Prostate gland (tissue), 2 donors: ENCODE data around the gene KCNG2.

Experiments used
- CTCF ChIP-seq, 4 experiments: fragments of 200-600 bp in 2 of 4; fragments of 450-650 bp in 2 of 4; sonication (generic) in 2 of 4; IDR thresholded peaks; 1 replicate in 3 of 4; 2 replicates in 1 of 4; pipeline ENCODE4 v1.5.1; 2016 to 2019; ENCODE audit warnings: antibody characterized with exemption in 4 of 4, mild to moderate bottlenecking in 2 of 4, moderate library complexity in 2 of 4
- POLR2A ChIP-seq: fragments of 450-650 bp; IDR thresholded peaks from one replicate; pipeline ENCODE4 v1.6.1; 2016; ENCODE audit warnings: antibody characterized with exemption, mild to moderate bottlenecking
- POLR2AphosphoS5 ChIP-seq: sonication (generic); formaldehyde crosslinking; IDR thresholded peaks from one replicate; pipeline ENCODE4 v1.6.1; 2017; ENCODE audit warnings: antibody characterized with exemption

- TF ChIP-seq POLR2A: no peak
- no peak for TF ChIP-seq CTCF (IDR thresholded peaks at IDR 0.05)
- no peak for TF ChIP-seq POLR2AphosphoS5
Measured at GRCh38 chr18:79915161-79916127, 117.7 kb downstream of the KCNG2 start.
